Fibroblast of lung (primary cell): ENCODE measurements around the gene RCAN2. TPM values are rescaled to one million over a fixed set of nuclear protein-coding genes. Genes with fewer than 3 reads are reported as not detected.

ENCODE experiments used
- DNase-seq, 2 donors: peaks; one replicate each; pipeline versions ENCODE4 v3.0.0 to v3.0.0-alpha.2; 2010; ENCODE audit warnings: low read depth in 2 of 2
- H2AFZ ChIP-seq: 2 replicates; pipeline ENCODE4 v1.5.1; 2012; ENCODE audit warnings: low read length, control low read depth, inconsistent platforms
- H3K27ac ChIP-seq: 2 replicates; pipeline ENCODE4 v1.5.1; 2011; ENCODE audit warnings: low read length, control low read depth; ENCODE audit not compliant: insufficient read depth
- H3K27me3 ChIP-seq: 2 replicates; pipeline ENCODE4 v1.5.1; 2011; ENCODE audit warnings: mild to moderate bottlenecking, low read length; ENCODE audit not compliant: control insufficient read depth, insufficient read depth
- H3K36me3 ChIP-seq: 2 replicates; pipeline ENCODE4 v1.5.1; 2011; ENCODE audit warnings: low read length; ENCODE audit not compliant: control insufficient read depth, insufficient read depth
- H3K4me1 ChIP-seq: 2 replicates; pipeline ENCODE4 v1.5.1; 2011; ENCODE audit warnings: low read length; ENCODE audit not compliant: control insufficient read depth, insufficient read depth; ENCODE audit errors: extremely low read depth
- H3K4me2 ChIP-seq: 2 replicates; pipeline ENCODE4 v1.5.1; 2011; ENCODE audit warnings: low read length, control low read depth; ENCODE audit not compliant: insufficient read depth; ENCODE audit errors: extremely low read depth
- H3K4me3 ChIP-seq, 4 experiments: fragments of 200-600 bp in 1 of 4; sonication (generic) in 1 of 4; replicated peaks in 1 of 4; 2 replicates each; pipeline ENCODE4 v1.5.1; 2011 to 2016; ENCODE audit warnings: low read length in 4 of 4, low read depth in 3 of 4, mild to moderate bottlenecking in 3 of 4, control low read depth in 2 of 4, inconsistent platforms in 1 of 4, mixed read lengths in 1 of 4; ENCODE audit not compliant: insufficient read depth in 1 of 4; ENCODE audit errors: control extremely low read depth in 1 of 4
- H3K79me2 ChIP-seq: 2 replicates; pipeline ENCODE4 v1.5.1; 2012; ENCODE audit warnings: mild to moderate bottlenecking, low read length, inconsistent platforms; ENCODE audit not compliant: control insufficient read depth, insufficient read depth
- H3K9ac ChIP-seq: 2 replicates; pipeline ENCODE4 v1.5.1; 2011; ENCODE audit warnings: mild to moderate bottlenecking, low read length, control low read depth; ENCODE audit not compliant: insufficient read depth
- H3K9me3 ChIP-seq: 2 replicates; pipeline ENCODE4 v1.5.1; 2012; ENCODE audit warnings: low read depth, low read length; ENCODE audit not compliant: control insufficient read depth, insufficient read depth
- H4K20me1 ChIP-seq: 2 replicates; pipeline ENCODE4 v1.5.1; 2011; ENCODE audit warnings: low read length; ENCODE audit not compliant: control insufficient read depth, insufficient read depth; ENCODE audit errors: extremely low read depth
- EZH2 ChIP-seq: IDR thresholded peaks from 2 replicates; pipeline ENCODE4 v1.5.1; 2012; ENCODE audit warnings: low read length, control low read depth, mild to moderate bottlenecking; ENCODE audit errors: missing control alignments
- polyA plus RNA-seq, 2 donors: library from polyadenylated mRNA; depleted of rRNA in 1 of 2; stranded (reverse) in 1 of 2; unstranded in 1 of 2; fragments of >200 nt; gene quantifications; 2 replicates each; pipeline ENCODE4 v1.2.1, GENCODE V29; 2011 to 2012; ENCODE audit warnings: missing spikeins in 1 of 2
- total RNA-seq: library from RNA; depleted of rRNA; stranded (reverse); fragments of >200 nt; gene quantifications from 2 replicates; pipeline ENCODE4 v1.2.1, GENCODE V29; 2014
- TF ChIP-seq, protein P1 (sequence below), 2 donors: IDR thresholded peaks in 1 of 2; conservative IDR thresholded peaks in 1 of 2; 1 replicate in 1 of 2; 2 replicates in 1 of 2; pipeline ENCODE4 v1.5.1; 2011 to 2012; ENCODE audit warnings: low read length in 2 of 2, control low read depth in 1 of 2, inconsistent platforms in 1 of 2, low read depth in 1 of 2, mild to moderate bottlenecking in 1 of 2

The RCAN2 gene
- total and polyA plus RNA-seq, 2 donors (not counting 1 experiment from before 2014, with no cell fraction given) = 11.7 to 38.0 TPM

DNA sequence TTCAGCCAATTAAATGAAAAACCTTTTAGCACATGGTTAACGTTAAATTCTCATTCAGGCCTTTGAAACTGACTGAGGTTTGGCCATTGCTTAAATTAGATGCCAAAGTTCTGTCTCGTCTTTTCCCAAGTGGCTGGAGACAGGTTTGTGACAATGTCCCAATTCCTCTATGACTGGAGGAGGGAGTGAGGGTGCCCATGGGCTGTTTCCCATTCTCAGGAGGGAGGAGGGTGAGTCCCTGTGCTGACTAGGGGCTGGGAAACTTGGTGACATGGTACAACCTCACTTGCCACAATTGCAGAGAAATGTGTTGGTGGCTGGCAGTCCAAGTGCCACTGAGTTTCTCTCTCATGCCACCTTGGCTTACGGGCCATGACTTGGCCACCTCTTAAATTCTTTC is 256.5 kb downstream of the RCAN2 start:
- H3K27ac ChIP-seq = no peak overlapping the region
- H3K4me3 ChIP-seq = no peak overlapping the region
- TF ChIP-seq, protein P1, sequence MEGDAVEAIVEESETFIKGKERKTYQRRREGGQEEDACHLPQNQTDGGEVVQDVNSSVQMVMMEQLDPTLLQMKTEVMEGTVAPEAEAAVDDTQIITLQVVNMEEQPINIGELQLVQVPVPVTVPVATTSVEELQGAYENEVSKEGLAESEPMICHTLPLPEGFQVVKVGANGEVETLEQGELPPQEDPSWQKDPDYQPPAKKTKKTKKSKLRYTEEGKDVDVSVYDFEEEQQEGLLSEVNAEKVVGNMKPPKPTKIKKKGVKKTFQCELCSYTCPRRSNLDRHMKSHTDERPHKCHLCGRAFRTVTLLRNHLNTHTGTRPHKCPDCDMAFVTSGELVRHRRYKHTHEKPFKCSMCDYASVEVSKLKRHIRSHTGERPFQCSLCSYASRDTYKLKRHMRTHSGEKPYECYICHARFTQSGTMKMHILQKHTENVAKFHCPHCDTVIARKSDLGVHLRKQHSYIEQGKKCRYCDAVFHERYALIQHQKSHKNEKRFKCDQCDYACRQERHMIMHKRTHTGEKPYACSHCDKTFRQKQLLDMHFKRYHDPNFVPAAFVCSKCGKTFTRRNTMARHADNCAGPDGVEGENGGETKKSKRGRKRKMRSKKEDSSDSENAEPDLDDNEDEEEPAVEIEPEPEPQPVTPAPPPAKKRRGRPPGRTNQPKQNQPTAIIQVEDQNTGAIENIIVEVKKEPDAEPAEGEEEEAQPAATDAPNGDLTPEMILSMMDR (conservative IDR thresholded peaks at IDR 0.05 in 1 of 2, IDR thresholded peaks at IDR 0.05 in 1 of 2; ENCODE audit: low read depth in 1 of 2, low read length in 2 of 2) = no peak
- no peak for TF ChIP-seq EZH2
- H3K36me3 ChIP-seq = no peaks in the 10 kb centered on the region
- H3K9ac ChIP-seq = no peak overlapping the region
- H3K27me3 ChIP-seq = no peaks in the 10 kb centered on the region
- no peaks in the 10 kb centered on the region for H3K9me3 ChIP-seq
- no peak overlapping the region for H2AFZ ChIP-seq
- H3K4me1 ChIP-seq = no peaks in the 10 kb centered on the region
- DNase-seq = no peak
- H3K4me2 ChIP-seq = no peak overlapping the region
- no peaks in the 10 kb centered on the region for H3K79me2 ChIP-seq
- no peaks in the 10 kb centered on the region for H4K20me1 ChIP-seq

DNA sequence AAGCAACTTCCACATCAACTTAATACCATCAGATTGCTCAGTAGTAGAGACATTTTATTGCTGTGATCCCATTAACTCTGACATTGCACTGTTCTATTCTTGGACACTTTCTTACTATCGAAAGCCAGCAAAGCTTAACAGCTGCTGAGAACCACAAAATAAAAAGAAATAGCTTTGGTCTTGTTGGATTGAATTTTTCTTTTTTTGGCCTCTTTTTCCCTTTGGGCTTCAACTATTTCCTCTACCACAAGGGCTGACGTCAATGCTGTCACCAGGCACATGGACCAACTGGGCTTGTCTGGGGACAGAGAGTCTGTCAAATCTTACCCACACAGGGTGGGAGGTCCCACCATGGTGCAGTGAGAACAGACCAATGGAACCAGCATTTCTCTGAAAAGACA is 257.1 kb downstream of the RCAN2 start:
- H3K27me3 ChIP-seq = no peaks in the 10 kb centered on the region
- no peaks in the 10 kb centered on the region for H3K79me2 ChIP-seq
- H3K36me3 ChIP-seq = no peaks in the 10 kb centered on the region
- no peak overlapping the region for H3K27ac ChIP-seq
- H3K4me2 ChIP-seq = no peak overlapping the region
- no peak overlapping the region for H2AFZ ChIP-seq
- DNase-seq = no peak
- H4K20me1 ChIP-seq = no peaks in the 10 kb centered on the region
- TF ChIP-seq EZH2 = no peak
- TF ChIP-seq, protein P1 (conservative IDR thresholded peaks at IDR 0.05 in 1 of 2, IDR thresholded peaks at IDR 0.05 in 1 of 2; ENCODE audit: low read depth in 1 of 2, low read length in 2 of 2) = no peak
- no peak overlapping the region for H3K4me3 ChIP-seq
- H3K9ac ChIP-seq = no peak overlapping the region
- H3K9me3 ChIP-seq = no peaks in the 10 kb centered on the region
- H3K4me1 ChIP-seq = no peaks in the 10 kb centered on the region

DNA sequence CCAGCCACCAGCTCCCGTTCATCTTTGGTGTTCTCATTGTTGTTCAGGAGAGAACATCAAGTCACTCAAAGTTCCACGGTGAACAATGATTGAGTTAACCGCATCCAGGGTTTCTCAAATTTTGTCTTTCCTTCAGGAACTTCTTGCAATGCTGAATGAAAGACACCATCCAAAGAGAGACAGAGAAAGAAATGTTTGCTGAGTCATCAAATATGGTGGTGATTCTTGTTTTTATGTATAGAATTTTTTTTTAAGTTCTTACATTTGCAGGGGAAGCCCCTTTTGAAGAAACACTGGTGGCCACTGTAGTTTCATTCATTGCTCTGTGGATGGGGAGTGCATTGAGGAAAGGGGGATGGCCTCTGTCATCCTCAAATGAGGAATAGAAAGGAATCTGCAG is 258.1 kb downstream of the RCAN2 start:
- no peak for TF ChIP-seq EZH2
- TF ChIP-seq, protein P1 (conservative IDR thresholded peaks at IDR 0.05 in 1 of 2, IDR thresholded peaks at IDR 0.05 in 1 of 2; ENCODE audit: low read depth in 1 of 2, low read length in 2 of 2) = no peak
- H3K4me3 ChIP-seq = no peak overlapping the region
- no peaks in the 10 kb centered on the region for H3K79me2 ChIP-seq
- DNase-seq = no peak
- H3K9me3 ChIP-seq = no peaks in the 10 kb centered on the region
- H4K20me1 ChIP-seq = no peaks in the 10 kb centered on the region
- H3K4me2 ChIP-seq = no peak overlapping the region
- no peak overlapping the region for H2AFZ ChIP-seq
- no peaks in the 10 kb centered on the region for H3K4me1 ChIP-seq
- no peaks in the 10 kb centered on the region for H3K27me3 ChIP-seq
- no peak overlapping the region for H3K9ac ChIP-seq
- H3K27ac ChIP-seq = no peak overlapping the region
- H3K36me3 ChIP-seq = no peaks in the 10 kb centered on the region
